ENCODE measurements around the gene DAGLA. TPM values are rescaled to one million over a fixed set of nuclear protein-coding genes. Genes with fewer than 3 reads are reported as not detected.

Gene DAGLA
- total RNA-seq, 1 donor from 2014 or later, result 4.8 TPM

GRCh38 chr11:61701242-61701886 lies 21.2 kb downstream of the DAGLA start:
- Mint-ChIP-seq H3K27ac (ENCODE audit: unreplicated experiment) (no peak overlapping the region), H3K4me1 (ENCODE audit: low read depth) (peaks cover 22% of the 10 kb centered on the region), H3K4me3 (ENCODE audit: unreplicated experiment) (no peak overlapping the region), H3K36me3 (ENCODE audit: low read depth) (no peaks in the 10 kb centered on the region), H3K9me3 (ENCODE audit: low read depth) (no peaks in the 10 kb centered on the region), H3K27me3 (ENCODE audit: low read depth) (no peaks in the 10 kb centered on the region)
- peak; percentile 48 for TF ChIP-seq CTCF (IDR thresholded peaks at IDR 0.05)
- no peak for DNase-seq (ENCODE audit: low spot score)

GRCh38 chr11:61702701-61703312 lies 22.6 kb downstream of the DAGLA start:
- H3K4me3 Mint-ChIP-seq (ENCODE audit: unreplicated experiment), result no peak overlapping the region
- H3K27me3 Mint-ChIP-seq (ENCODE audit: low read depth), result no peaks in the 10 kb centered on the region
- no peak overlapping the region for H3K27ac Mint-ChIP-seq (ENCODE audit: unreplicated experiment)
- H3K4me1 Mint-ChIP-seq (ENCODE audit: low read depth), result peaks cover 16% of the 10 kb centered on the region
- H3K36me3 Mint-ChIP-seq (ENCODE audit: low read depth), result no peaks in the 10 kb centered on the region
- DNase-seq (ENCODE audit: low spot score), result no peak
- no peak for TF ChIP-seq CTCF (IDR thresholded peaks at IDR 0.05)
- no peaks in the 10 kb centered on the region for H3K9me3 Mint-ChIP-seq (ENCODE audit: low read depth)

- peaks cover 7% of the 10 kb centered on the region for H3K4me1 Mint-ChIP-seq (ENCODE audit: low read depth)
- no peaks in the 10 kb centered on the region for H3K27me3 Mint-ChIP-seq (ENCODE audit: low read depth)
- no peaks in the 10 kb centered on the region for H3K9me3 Mint-ChIP-seq (ENCODE audit: low read depth)
- DNase-seq (ENCODE audit: low spot score), result no peak
- no peak for TF ChIP-seq CTCF (IDR thresholded peaks at IDR 0.05)
- H3K36me3 Mint-ChIP-seq (ENCODE audit: low read depth), result no peaks in the 10 kb centered on the region
- H3K27ac Mint-ChIP-seq (ENCODE audit: unreplicated experiment), result no peak overlapping the region
- no peak overlapping the region for H3K4me3 Mint-ChIP-seq (ENCODE audit: unreplicated experiment)
Observed at GRCh38 chr11:61704838-61705237, 24.6 kb downstream of the DAGLA start.

GRCh38 chr11:61706452-61707400 lies 26.5 kb downstream of the DAGLA start:
- no peaks in the 10 kb centered on the region for H3K9me3 Mint-ChIP-seq (ENCODE audit: low read depth)
- no peaks in the 10 kb centered on the region for H3K36me3 Mint-ChIP-seq (ENCODE audit: low read depth)
- H3K4me1 Mint-ChIP-seq (ENCODE audit: low read depth), result no peaks in the 10 kb centered on the region
- H3K27me3 Mint-ChIP-seq (ENCODE audit: low read depth), result no peaks in the 10 kb centered on the region
- TF ChIP-seq CTCF (IDR thresholded peaks at IDR 0.05), result no peak
- H3K27ac Mint-ChIP-seq (ENCODE audit: unreplicated experiment), result no peak overlapping the region
- no peak for DNase-seq (ENCODE audit: low spot score)
- H3K4me3 Mint-ChIP-seq (ENCODE audit: unreplicated experiment), result no peak overlapping the region

GRCh38 chr11:61707574-61707973 lies 27.4 kb downstream of the DAGLA start:
- Mint-ChIP-seq H3K27me3 (ENCODE audit: low read depth) (no peaks in the 10 kb centered on the region), H3K27ac (ENCODE audit: unreplicated experiment) (no peak overlapping the region), H3K4me3 (ENCODE audit: unreplicated experiment) (no peak overlapping the region), H3K36me3 (ENCODE audit: low read depth) (no peaks in the 10 kb centered on the region), H3K4me1 (ENCODE audit: low read depth) (no peaks in the 10 kb centered on the region), H3K9me3 (ENCODE audit: low read depth) (no peaks in the 10 kb centered on the region)
- DNase-seq (ENCODE audit: low spot score), result no peak
- no peak for TF ChIP-seq CTCF (IDR thresholded peaks at IDR 0.05)
